GM06990 (cell line): Measurements from ENCODE around the gene IGFALS.

Source experiments
- DNase-seq: peaks from one replicate; pipeline ENCODE4 v3.0.0-alpha.2; 2011; ENCODE audit not compliant: insufficient read length; ENCODE audit errors: extremely low read depth
- H3K27me3 ChIP-seq: replicated peaks from 2 replicates; pipeline ENCODE4 v1.6.0; 2011; ENCODE audit warnings: low read length; ENCODE audit not compliant: control insufficient read depth, insufficient read depth
- H3K36me3 ChIP-seq: 2 replicates; pipeline ENCODE4 v1.5.1; 2011; ENCODE audit warnings: low read length; ENCODE audit not compliant: control insufficient read depth, insufficient read depth
- H3K4me3 ChIP-seq: replicated peaks from 2 replicates; pipeline ENCODE4 v1.5.1; 2011; ENCODE audit warnings: low read depth, mild to moderate bottlenecking, control low read depth, low read length
- TF ChIP-seq, protein P1 (sequence below): IDR thresholded peaks from 2 replicates; pipeline ENCODE4 v1.5.1; 2011; ENCODE audit warnings: low read length, control low read depth, mild to moderate bottlenecking, inconsistent platforms; ENCODE audit not compliant: insufficient read depth, poor library complexity, severe bottlenecking

The IGFALS gene

GRCh38 chr16:1789643-1790045, 3.9 kb downstream of the IGFALS start:
- Histone ChIP-seq H3K27me3 (no peaks in the 10 kb centered on the region), H3K4me3 (no peak overlapping the region), H3K36me3 (peaks cover 13% of the 10 kb centered on the region)
- TF ChIP-seq, protein P1, sequence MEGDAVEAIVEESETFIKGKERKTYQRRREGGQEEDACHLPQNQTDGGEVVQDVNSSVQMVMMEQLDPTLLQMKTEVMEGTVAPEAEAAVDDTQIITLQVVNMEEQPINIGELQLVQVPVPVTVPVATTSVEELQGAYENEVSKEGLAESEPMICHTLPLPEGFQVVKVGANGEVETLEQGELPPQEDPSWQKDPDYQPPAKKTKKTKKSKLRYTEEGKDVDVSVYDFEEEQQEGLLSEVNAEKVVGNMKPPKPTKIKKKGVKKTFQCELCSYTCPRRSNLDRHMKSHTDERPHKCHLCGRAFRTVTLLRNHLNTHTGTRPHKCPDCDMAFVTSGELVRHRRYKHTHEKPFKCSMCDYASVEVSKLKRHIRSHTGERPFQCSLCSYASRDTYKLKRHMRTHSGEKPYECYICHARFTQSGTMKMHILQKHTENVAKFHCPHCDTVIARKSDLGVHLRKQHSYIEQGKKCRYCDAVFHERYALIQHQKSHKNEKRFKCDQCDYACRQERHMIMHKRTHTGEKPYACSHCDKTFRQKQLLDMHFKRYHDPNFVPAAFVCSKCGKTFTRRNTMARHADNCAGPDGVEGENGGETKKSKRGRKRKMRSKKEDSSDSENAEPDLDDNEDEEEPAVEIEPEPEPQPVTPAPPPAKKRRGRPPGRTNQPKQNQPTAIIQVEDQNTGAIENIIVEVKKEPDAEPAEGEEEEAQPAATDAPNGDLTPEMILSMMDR: no peak
- peak; percentile 6 for DNase-seq

GRCh38 chr16:1788708-1789100, 4.8 kb downstream of the IGFALS start:
- peaks cover 13% of the 10 kb centered on the region for H3K36me3 ChIP-seq
- TF ChIP-seq, protein P1: no peak
- DNase-seq: peak; percentile 4
- H3K4me3 ChIP-seq: no peak overlapping the region
- H3K27me3 ChIP-seq: no peaks in the 10 kb centered on the region

DNA sequence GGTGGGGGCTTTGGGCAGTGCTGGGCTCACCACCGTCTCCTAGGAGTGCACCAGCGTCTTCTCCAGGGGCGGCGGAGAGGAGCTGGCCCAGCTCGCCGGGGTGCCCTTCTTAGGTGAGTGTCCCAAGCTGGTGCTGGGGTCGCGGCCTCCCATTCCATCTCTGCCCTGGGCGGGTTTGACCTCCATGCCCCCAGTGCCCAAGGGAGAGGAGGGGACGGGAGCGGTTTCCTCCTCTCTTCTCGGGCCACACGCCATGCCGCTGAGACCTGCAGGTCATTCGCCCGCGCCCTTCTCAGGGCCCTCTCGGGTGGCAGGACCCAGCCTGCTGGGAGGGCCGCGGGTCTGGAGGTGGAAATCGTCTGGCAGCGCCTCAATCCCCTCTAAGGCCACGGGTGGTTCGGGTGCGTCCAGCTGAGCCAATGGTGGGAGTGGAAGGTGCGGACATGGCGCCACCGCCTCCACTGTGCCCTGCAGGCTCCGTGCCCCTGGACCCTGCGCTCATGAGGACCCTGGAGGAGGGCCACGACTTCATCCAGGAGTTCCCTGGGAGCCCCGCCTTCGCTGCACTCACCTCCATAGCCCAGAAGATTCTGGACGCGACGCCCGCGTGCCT, 5.3 kb downstream of the IGFALS start:
- peak; percentile 7 for DNase-seq
- H3K27me3 ChIP-seq: no peaks in the 10 kb centered on the region
- TF ChIP-seq, protein P1: no peak
- H3K36me3 ChIP-seq: peaks cover 13% of the 10 kb centered on the region
- no peak overlapping the region for H3K4me3 ChIP-seq

DNA sequence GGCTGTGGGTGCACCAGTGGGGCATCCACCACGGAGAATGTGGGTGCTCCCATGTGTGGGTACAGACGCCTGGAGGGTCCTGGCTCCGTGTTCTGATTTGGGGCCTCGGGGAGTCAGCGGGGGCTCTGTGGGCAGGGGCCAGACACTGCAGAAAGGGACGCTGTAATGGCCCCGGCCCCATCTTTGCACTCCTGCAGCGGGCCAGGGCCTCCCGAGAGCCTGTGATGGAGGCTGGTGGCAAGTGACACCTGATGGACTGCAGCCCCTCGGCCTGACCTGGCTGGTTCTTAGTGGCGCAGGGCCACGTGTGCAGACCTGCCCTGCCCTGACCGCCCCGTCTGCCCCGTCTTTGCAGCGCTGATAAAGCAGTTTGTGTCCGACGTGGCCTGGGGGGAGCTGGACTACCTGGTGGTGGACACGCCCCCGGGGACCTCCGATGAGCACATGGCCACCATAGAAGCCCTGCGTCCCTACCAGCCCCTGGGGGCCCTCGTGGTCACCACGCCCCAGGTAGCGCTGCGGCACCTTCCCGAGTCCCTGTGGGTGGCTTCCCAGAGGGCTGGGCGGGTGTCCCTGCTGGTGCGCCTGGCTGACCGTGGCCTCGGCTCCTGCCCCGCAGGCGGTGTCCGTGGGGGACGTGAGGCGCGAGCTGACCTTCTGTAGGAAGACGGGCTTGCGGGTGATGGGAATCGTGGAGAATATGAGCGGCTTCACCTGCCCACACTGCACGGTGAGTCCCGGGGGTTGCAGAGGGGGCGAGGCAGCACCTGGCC, 6.0 kb downstream of the IGFALS start:
- TF ChIP-seq, protein P1: no peak
- H3K27me3 ChIP-seq: no peaks in the 10 kb centered on the region
- H3K4me3 ChIP-seq: no peak overlapping the region
- peaks cover 13% of the 10 kb centered on the region for H3K36me3 ChIP-seq
- peak; percentile 9 for DNase-seq

DNA sequence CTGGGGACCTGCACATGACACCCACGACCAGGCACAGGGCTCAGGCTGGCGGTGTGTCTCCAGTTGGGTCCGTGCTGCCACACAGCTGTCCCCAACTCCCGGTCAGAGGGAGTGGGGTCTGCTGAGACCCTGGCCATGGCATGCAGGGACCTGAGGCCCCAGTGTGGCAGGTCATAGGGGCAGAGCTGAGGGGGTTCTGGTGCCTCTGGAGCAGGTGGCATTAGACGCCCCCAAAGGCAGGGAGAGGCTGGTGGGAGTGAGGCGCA, 6.5 kb downstream of the IGFALS start:
- Histone ChIP-seq H3K36me3 (peaks cover 13% of the 10 kb centered on the region), H3K4me3 (no peak overlapping the region), H3K27me3 (no peaks in the 10 kb centered on the region)
- DNase-seq: no peak
- TF ChIP-seq, protein P1: no peak
